ENCODE results near the gene IGLL5. TPM values are rescaled to one million over a fixed set of nuclear protein-coding genes. Genes with fewer than 3 reads are reported as not detected.

Gene IGLL5
- total and polyA plus RNA-seq, 2 experiments from 2014 or later, result not detected

DNA sequence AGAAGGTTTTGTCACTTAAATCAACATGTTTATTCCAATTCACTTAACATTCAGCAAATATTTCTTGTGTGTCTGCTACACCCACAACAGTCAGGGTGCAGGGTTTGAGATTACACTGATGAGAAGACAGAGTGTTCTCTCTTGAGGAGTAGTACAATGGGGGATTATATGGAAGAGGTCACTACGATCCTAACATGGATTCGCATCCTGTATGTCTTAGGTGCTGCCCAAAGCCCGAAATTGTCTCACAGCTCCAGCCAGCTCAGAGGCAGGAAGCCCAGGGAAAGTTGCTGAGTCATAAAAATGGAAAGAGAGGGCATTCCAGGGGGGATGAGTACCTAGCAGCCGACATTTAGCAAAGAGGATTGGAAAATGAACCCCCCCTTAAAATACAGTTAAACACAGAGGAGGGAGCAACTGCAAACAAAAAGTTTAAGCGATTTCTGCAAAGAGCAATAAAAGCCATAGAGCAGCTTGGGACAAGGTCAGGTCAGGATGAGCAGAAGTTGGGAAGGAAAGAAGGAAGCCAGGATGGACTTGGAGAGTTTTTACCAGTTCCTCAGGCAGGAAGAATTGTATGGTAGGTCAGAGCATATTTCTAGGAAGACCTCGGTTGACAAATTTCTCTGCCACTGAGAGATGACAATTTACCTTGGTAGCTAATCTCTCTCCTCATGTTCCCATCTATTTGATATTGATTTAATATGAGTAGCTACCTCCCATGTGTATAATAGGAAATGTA lies 49.5 kb downstream of the IGLL5 start:
- Histone ChIP-seq H3K27me3 (no peaks in the 10 kb centered on the region), H3K4me1 (ENCODE audit: low read depth) (no peaks in the 10 kb centered on the region), H3K36me3 (no peaks in the 10 kb centered on the region), H3K4me3 (no peak overlapping the region), H3K27ac (no peak overlapping the region), H3K9me3 (ENCODE audit: low read depth) (no peaks in the 10 kb centered on the region)
- TF ChIP-seq, protein P1, sequence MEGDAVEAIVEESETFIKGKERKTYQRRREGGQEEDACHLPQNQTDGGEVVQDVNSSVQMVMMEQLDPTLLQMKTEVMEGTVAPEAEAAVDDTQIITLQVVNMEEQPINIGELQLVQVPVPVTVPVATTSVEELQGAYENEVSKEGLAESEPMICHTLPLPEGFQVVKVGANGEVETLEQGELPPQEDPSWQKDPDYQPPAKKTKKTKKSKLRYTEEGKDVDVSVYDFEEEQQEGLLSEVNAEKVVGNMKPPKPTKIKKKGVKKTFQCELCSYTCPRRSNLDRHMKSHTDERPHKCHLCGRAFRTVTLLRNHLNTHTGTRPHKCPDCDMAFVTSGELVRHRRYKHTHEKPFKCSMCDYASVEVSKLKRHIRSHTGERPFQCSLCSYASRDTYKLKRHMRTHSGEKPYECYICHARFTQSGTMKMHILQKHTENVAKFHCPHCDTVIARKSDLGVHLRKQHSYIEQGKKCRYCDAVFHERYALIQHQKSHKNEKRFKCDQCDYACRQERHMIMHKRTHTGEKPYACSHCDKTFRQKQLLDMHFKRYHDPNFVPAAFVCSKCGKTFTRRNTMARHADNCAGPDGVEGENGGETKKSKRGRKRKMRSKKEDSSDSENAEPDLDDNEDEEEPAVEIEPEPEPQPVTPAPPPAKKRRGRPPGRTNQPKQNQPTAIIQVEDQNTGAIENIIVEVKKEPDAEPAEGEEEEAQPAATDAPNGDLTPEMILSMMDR (IDR thresholded peaks at IDR 0.05; ENCODE audit: low read depth, low read length), result no peak
- no peak for DNase-seq (ENCODE audit: low read depth in 1 of 2, low spot score in 1 of 2)

DNA sequence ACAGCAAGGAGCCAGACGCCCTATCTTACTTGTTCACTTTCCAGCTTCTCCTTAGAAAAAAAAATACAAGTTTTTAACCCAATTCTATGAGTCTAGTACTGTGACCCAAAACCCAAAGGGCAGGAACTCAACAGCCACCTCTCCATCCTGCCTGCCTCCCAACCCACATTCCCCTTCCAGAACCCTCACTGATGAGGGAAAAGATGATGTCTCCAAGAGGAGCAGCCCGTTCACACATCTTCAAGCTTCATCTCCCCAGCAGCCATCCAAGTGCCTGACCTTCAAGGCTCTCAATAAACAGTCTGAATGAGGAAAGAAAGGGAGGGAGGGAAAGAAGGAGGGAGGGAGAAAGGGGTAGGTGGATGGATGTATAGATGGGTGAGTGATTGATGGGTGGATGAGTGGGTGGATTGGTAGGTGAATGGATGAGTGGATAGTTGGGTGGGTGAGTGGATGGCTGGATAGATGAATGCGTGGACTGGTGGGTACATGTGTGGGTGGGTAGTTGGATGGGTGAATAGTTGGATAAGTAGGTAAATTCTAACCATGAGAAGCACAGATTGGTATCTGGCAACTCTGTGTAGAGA lies 50.4 kb downstream of the IGLL5 start:
- Histone ChIP-seq H3K9me3 (ENCODE audit: low read depth) (no peaks in the 10 kb centered on the region), H3K36me3 (no peaks in the 10 kb centered on the region), H3K27me3 (no peaks in the 10 kb centered on the region), H3K4me1 (ENCODE audit: low read depth) (no peaks in the 10 kb centered on the region), H3K27ac (no peak overlapping the region), H3K4me3 (no peak overlapping the region)
- no peak for DNase-seq (ENCODE audit: low read depth in 1 of 2, low spot score in 1 of 2)
- TF ChIP-seq, protein P1 (IDR thresholded peaks at IDR 0.05; ENCODE audit: low read depth, low read length), result no peak

DNA sequence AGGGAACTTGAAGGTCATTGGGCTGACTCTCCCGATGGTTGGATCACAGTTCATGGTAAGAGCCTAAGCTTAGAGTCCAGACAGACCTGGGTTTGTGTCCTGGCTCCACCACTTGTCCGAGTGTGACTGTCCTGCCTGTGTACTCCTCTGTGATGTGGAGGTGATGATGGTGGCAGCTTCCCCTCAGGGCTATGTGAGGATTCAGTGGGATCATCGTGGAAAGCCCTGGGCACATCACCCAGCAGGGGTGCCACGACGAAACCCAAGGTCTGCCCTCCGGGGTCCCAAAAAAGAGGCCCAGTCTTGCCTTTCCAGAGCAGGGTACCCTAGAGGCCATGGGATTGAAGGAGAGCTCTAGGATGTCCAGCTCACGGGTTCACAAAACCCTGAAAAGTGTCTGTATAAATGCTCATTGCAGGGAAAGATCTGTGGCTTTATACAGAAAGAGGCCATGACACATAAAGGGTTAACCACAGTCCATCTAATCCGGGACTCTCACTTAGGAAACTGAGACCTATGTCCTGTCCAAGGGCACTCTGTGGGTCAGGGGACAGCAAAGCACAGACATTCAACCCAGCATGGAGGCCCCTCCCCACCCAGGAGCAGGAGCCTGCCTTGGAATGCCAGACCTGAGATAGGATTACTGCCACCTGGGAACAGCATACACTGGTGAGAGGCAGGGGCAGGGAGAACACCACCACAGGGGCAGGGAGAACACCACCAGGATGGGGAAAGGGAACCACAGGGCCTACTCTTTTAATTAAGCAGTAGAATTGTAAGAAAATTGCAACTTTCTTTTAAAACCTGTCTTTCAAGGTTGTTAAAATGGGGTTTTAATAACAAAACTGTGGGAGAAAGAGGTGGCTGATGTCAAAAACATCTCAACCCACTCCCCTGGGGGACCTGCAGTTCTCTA lies 51.3 kb downstream of the IGLL5 start:
- TF ChIP-seq, protein P1 (IDR thresholded peaks at IDR 0.05; ENCODE audit: low read depth, low read length), result no peak
- Histone ChIP-seq H3K27ac (no peak overlapping the region), H3K9me3 (ENCODE audit: low read depth) (no peaks in the 10 kb centered on the region), H3K27me3 (no peaks in the 10 kb centered on the region), H3K4me1 (ENCODE audit: low read depth) (no peaks in the 10 kb centered on the region), H3K4me3 (no peak overlapping the region), H3K36me3 (no peaks in the 10 kb centered on the region)
- DNase-seq (ENCODE audit: low read depth in 1 of 2, low spot score in 1 of 2), result no peak

DNA sequence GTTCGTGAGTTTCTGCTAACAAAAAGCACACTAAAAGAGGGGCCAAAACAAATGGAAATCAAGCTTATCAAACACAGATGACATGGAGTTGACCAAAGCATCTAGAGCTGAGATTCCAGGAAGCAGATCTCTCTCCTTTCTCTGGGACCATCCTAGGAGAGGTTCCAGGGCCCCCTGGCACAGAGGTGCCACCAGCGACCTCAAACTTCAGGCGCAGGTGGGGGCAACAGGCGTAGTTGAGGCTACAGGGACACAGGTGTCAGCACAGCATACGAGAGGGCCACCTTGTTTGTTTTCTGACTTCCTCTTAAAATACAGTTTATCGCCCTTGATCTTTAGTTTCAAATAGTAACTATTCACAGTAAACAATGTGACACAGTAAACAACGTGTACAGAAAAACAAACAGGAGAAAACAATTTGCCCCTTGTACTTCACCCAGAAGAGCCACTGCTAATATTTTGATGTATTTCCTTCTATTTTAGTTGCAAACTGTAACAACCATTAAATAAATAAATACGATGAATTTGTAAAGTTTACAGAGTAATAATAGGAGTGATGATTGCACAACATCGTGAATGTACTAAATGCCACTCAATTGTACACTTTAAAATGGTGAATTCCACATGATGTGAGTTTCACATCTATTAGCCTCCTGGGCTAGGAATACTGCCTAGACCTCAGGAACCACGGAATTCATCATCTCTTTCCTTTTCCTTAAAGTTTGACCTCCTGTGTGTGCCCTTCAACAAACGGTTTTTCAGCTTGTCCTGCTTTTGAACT lies 52.2 kb downstream of the IGLL5 start:
- Histone ChIP-seq H3K4me3 (no peak overlapping the region), H3K9me3 (ENCODE audit: low read depth) (no peaks in the 10 kb centered on the region), H3K36me3 (no peaks in the 10 kb centered on the region), H3K4me1 (ENCODE audit: low read depth) (no peaks in the 10 kb centered on the region), H3K27ac (no peak overlapping the region), H3K27me3 (no peaks in the 10 kb centered on the region)
- no peak for DNase-seq (ENCODE audit: low read depth in 1 of 2, low spot score in 1 of 2)
- TF ChIP-seq, protein P1 (IDR thresholded peaks at IDR 0.05; ENCODE audit: low read depth, low read length), result no peak
